Choroid plexus epithelial cell (primary cell): ENCODE measurements around the gene SPAG5.

Source experiments
- DNase-seq: peaks from one replicate; pipeline ENCODE4 v3.0.0-alpha.2; 2010; ENCODE audit warnings: low read depth
- H3K4me3 ChIP-seq: 2 replicates; pipeline ENCODE4 v1.5.1; 2011; ENCODE audit warnings: low read depth, mild to moderate bottlenecking, control low read depth, low read length, moderate library complexity
- TF ChIP-seq, protein P1 (sequence below): conservative IDR thresholded peaks from 2 replicates; pipeline ENCODE4 v1.5.1; 2011; ENCODE audit warnings: low read depth, mild to moderate bottlenecking, control low read depth, inconsistent platforms, low read length, moderate library complexity

SPAG5 gene

DNA sequence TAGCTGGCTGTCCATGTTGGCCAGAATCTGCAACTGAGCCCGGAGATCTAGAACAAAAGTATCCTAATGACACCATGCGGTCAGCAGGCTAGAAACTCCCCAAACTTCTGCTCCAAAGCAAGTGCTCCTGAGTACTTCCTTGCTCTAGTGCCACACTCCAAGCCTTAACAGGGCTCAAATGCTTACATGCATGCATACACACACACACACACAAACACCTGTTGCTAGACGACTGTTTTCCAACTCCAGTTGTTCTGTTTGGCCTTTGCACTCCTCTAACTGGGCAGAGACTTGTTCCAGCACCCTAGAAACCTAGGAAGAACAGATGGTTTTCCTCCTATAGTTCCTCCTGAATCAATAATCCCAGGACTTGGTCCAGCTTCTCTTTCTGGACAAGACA lies 14.4 kb downstream of the SPAG5 start:
- no peak overlapping the region for H3K4me3 ChIP-seq
- TF ChIP-seq, protein P1, sequence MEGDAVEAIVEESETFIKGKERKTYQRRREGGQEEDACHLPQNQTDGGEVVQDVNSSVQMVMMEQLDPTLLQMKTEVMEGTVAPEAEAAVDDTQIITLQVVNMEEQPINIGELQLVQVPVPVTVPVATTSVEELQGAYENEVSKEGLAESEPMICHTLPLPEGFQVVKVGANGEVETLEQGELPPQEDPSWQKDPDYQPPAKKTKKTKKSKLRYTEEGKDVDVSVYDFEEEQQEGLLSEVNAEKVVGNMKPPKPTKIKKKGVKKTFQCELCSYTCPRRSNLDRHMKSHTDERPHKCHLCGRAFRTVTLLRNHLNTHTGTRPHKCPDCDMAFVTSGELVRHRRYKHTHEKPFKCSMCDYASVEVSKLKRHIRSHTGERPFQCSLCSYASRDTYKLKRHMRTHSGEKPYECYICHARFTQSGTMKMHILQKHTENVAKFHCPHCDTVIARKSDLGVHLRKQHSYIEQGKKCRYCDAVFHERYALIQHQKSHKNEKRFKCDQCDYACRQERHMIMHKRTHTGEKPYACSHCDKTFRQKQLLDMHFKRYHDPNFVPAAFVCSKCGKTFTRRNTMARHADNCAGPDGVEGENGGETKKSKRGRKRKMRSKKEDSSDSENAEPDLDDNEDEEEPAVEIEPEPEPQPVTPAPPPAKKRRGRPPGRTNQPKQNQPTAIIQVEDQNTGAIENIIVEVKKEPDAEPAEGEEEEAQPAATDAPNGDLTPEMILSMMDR = no peak
- DNase-seq = no peak

- TF ChIP-seq, protein P1 = no peak
- DNase-seq = no peak
- H3K4me3 ChIP-seq = no peak overlapping the region
Measured at GRCh38 chr17:28582513-28582912, 16.3 kb downstream of the SPAG5 start.

- H3K4me3 ChIP-seq = no peak overlapping the region
- no peak for DNase-seq
- TF ChIP-seq, protein P1 = no peak
Measured at GRCh38 chr17:28580959-28581358, 17.9 kb downstream of the SPAG5 start.

DNA sequence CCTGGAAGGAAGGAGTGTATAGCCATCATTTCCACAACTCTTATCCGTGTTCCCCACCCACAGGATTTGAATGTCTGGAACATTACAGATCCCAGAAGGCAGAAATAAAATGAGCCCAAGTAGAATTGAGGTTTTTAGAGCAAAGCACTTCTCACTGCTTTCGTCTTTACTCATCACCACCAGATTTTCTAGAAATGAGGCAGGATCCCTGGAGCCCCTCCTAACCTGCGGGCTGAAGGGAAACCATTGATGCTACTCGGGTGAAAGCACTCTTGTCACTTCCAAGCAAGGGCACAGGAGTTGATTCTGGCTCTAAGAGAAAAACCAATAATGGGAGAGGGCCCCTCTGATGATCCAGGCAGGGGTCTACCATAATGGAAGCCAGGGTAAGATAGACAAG lies 19.3 kb downstream of the SPAG5 start:
- no peak for DNase-seq
- H3K4me3 ChIP-seq = no peak overlapping the region
- TF ChIP-seq, protein P1 = no peak

GRCh38 chr17:28578246-28579195 lies 20.3 kb downstream of the SPAG5 start:
- no peak for DNase-seq
- H3K4me3 ChIP-seq = no peak overlapping the region
- TF ChIP-seq, protein P1 = no peak

DNA sequence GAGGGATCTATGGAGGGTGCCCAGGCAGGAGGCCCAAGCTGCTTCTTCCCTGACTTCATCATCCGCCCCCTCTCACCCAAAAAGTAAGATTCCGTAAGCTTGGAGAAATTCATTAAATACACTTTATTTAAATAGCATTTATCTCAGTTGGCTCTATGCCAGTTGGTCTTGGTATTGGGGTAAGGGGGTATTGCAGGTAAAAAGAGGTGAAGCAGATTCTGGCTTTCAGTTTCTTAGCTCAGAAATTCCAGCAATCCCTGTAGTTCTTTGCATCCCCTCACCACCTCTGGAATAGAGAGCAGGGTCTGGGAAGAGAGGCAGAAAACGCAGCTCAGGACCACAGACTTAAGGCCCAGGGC lies 21.4 kb downstream of the SPAG5 start:
- H3K4me3 ChIP-seq = no peak overlapping the region
- TF ChIP-seq, protein P1 = no peak
- DNase-seq = no peak
